CD4-positive, alpha-beta T cell treated with Interleukin-15 for 1 hour (primary cell): Measurements from ENCODE around the gene PCSK4.
"Not testable (repeated sequence)": the region's sequence is repeated elsewhere in the genome, so short reads cannot be mapped to it uniquely, and the experiment has no call there.

Source experiments
- DNase-seq: peaks from one replicate; pipeline ENCODE4 v3.0.0-alpha.2; 2020

The PCSK4 gene

GRCh38 chr19:1503925-1504773 is 14.0 kb upstream of the PCSK4 start:
- DNase-seq = no peak

DNA sequence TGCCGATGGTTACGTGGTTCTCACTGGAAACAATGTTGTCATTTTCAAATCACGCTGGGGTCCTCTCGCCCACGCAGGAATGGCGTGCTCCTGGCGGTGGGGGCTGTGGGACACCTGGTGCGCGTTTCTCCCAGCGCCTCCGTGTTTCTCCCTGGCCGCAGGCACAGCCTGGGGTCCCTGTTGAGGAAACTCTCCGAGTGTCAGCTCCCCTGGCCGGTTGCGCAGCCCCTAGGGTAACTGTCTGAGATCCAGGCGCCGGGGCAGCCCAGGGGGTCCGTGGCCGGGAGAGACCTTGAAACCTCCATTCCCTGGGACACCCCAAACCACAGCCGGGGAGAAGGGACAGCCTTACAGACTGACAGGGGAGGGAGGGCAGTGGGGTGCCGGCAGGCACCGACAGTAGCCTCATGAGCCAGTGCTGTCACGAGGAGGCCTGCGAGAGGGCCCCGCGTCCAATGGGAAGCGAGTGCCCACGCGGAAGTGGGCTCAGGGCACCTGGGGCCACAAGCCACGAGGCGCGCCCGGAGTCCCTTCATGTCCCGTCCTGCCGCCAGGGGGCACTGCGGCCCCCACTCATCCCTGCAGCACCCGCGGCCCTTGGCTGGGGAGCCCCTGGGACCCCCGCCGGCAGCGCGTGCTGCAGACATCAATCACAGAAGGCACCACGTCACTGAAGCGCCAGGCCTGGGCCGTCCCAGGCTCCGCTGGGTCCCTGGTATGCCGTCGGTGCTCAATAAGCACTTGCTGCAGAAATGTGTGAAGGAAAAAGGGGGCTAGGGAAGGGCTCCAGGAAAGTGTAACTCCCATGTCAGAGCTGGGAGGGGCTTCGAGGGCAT is 13.2 kb upstream of the PCSK4 start:
- peak; percentile 48 for DNase-seq

DNA sequence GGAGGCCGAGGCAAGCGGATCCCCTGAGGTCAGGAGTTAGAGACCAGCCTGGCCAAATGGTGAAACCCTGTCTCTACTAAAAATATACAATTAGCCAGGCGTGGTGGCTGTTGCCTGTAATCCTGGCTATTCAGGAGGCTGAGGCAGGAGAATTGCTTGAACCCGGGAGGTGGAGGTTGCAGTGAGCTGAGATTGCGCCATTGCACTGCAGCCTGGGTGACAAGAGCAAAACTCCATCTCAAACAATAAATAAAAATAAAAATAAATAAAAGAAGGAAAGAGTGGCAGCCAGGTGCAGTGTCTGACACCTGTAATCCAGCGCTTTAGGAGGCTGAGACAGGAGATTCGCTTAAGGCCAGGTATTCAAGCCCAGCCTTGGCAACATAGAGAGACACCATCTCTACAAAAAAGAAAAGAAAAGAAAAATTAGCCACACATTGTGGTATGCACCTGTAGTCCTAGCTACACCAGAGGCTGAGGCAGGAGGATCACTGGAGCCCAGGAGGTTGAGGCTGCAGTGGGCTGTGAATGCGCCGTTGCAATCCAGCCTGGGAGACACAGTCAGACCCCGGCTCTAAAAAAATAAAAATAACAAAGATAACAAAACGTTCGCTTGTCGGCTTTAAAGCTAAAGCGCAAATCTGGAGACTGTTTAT is 12.4 kb upstream of the PCSK4 start:
- no peak for DNase-seq

DNA sequence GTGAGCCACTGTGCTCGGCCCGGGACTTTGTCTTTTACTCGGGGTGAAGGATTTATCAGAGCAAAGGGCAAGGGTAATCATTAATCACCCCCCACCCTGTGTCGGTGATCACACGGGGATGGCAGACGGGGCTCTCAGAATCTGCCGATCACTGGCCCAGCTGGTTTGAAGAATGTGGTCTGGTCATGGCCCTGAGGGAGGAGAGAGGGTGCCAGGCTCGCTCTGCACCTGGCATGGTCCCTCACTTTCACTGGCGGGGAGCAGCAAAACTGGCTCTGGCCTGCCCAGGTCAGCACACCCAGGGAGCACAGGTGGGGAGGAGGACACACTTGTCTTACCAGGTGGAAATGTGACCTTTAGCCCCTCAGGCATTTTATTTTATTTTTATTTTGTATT is 11.0 kb upstream of the PCSK4 start:
- DNase-seq = no peak

DNA sequence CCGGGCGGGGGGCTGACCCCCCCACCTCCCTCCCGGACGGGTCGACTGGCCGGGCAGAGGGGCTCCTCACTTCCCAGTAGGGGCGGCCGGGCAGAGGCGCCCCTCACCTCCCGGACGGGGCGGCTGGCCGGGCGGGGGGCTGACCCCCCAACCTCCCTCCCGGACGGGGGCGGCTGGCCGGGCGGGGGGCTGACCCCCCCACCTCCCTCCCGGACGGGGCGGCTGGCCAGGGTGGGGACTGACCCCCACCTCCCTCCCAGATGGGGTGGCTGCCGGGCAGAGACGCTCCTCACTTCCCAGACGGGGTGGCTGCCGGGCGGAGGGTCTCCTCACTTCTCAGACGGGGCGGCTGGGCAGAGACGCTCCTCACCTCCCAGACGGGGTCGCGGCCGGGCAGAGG is 9.1 kb upstream of the PCSK4 start:
- DNase-seq = not testable (repeated sequence)

DNA sequence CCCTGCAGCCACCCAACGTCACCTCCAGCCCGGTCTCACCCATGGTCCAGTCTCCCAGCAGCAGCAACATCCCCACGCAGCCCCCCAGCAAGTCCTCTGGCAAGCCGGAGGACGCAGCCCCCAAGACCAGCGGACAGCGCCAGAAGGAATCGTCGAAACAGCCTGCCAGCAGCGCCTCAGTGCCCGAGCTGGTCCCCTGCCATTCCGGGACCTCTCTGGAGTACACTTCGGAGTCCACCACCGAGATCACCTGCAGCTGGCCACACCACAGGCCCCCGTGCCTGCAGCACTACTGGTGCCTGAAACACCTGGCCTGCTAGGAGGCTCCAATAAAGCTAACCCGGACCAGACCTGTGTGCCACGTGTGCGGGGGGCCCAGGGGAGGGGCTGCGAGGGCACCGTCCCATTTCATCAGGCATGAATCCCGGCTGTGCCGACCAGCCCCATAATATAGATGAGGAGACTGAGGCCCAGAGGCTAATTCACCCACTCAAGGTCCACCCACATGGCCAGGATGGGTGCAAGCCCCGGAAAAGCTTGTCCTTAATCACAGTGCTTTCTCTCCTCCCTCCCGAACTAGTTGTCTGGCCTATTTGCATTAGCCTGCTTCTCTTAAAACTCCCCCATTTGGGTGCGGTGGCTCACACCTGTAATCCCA is 7.6 kb upstream of the PCSK4 start:
- DNase-seq = no peak

- no peak for DNase-seq
These were observed 6.8 kb upstream of the PCSK4 start for GRCh38 chr19:1496714-1497577.

DNA sequence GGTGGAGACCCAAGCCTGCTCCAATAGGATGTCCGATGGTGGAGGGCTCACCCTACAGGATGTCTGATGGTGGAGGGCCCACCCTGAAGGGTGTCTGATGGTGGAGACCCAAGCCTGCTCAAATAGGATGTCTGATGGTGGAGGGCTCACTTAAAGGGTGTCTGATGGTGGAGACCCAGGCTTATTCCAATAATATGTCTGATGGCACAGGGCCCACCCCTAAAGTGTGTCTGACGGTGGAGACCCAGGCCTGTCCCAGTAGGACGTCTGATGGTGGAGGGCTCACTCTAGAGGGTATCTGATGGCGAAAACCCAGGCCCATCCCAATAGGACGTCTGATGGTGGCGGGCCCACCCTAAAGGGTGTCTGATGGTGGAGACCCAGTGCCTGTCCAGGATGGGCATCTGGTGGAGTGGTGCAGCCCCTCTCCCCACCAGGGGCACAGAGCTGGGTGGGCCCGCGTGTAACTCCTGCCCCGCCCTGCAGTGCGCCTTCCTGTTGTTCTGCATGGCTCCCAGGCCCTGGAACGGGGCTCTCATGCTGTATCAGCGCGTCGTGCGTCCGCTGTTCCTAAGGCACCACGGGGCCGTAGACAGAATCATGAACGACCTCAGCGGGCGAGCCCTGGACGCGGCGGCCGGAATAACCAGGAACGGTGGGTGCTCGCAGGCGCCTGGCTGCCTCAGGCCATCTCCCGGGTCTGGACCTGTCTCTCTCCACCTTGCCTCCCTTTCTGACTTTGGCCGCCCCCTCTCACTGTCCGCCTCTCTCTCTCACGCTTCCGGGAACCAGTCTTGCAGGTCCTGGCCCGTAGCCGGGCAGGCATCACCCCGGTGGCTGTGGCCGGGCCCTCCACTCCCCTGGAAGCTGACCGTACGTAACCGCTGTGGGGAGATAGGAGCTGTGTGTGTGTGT is 5.9 kb upstream of the PCSK4 start:
- no peak for DNase-seq

DNA sequence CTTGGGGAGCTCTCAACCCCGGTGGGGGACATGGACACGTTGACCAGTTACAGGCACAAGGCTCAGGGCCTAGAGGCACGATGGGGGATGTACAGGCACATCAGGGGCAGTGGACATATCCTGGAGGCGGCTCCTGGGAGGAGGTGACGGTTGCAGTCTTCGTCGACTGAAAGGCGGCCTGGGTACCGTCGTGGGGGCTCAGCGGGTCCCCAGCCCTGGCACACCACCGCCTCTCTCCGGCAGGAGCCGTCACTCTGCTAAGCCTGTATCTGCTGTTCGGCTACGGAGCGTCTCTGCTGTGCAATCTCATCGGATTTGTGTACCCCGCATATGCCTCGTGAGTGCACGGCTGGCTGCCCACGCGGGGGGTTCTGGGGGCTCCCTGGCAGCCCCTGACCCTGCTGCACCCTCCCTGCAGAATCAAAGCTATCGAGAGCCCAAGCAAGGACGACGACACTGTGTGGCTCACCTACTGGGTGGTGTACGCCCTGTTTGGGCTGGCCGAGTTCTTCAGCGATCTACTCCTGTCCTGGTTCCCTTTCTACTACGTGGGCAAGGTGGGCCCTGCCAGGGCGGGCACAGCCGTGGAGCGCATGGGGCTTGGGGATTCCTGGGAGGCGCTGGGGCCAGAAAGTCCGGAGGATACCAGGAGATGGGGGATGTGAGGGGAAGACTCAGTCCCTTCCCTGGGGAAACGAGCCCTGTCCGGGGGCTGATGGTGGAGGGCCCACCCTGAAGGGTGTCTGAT is 5.1 kb upstream of the PCSK4 start:
- DNase-seq = no peak

DNA sequence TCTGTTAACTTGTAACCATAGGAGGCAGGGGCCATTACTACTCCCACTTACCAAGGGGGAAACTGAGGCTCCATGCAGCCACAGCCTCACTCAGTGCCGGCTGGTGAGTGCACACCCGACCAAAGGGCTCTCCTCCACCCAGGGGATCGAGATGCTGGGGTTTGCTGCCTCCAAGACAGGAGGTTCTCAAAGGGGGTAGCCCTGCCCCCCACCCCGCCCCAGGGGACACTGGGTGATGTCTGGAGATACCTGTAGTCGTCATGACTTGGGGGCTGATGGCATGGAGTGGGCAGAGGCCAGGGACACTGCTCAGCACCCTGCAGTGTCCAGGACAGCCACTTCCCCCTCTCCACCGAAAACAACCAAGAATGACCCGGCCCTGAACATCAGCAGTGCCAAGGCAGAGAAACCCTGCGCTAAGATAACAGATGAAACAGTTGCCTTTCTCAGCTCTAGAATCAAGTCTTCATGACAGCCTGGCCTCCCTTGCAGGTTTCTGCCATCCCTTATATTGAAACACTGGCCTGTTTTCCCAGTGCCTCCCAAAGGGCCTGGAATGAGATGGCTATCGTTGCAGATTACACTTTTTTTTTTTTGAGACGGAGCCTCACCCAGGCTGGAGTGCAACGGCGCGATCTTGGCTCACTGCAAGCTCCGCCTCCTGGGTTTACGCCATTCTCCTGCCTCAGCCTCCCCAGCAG is 4.1 kb upstream of the PCSK4 start:
- no peak for DNase-seq

DNA sequence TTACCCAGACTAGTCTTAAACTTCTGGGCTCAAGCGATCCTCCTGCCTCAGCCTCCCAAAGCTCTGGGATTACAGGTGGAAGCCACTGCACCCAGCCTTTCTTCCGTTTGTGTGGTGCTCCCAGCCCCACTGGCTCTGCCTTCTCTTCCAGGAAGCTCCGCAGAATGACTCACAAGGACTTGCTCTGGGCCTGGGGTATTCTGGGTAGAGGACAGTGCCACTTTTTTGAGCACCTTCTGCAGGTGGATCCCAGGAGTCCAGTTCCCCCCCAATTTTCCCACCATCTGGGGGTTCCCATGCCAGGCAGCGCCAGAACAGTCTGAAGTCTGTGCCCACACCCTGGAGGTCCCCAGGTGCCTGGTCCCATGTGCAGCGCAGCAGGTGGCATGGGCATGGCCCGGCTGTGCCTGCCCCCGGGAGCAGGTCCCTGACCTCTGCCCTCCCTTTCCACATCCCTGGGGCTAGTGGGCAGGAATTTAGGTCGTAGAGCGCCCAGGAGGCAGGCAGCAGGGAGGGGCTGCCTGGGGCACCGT is 2.4 kb upstream of the PCSK4 start:
- DNase-seq = no peak

DNA sequence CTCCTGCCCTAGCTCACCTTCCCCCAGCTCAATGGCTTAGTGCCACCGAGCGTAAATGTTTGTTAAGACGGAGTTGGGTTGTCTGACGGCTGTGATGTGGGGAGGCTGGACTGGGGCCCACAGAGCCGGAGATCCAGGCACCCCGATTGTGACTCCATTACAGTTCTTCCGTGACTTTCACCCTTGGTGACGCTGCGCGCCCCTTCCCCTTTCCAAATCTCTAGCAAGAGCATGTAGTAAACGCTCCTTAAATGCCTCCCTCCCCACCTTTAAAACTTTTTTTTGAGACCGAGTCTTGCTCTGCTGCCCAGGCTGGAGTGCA is 1.7 kb upstream of the PCSK4 start:
- no peak for DNase-seq

- no peak for DNase-seq
These were observed 1.1 kb upstream of the PCSK4 start, which contains the start of gene REEP6 for GRCh38 chr19:1491114-1491848. Gene REEP6 (plus strand): TSS chr19:1491181. CDS start chr19:1491270, 89 bp downstream.

GRCh38 chr19:1489463-1490310 is 463 bp downstream of the PCSK4 start:
- DNase-seq = no peak

DNA sequence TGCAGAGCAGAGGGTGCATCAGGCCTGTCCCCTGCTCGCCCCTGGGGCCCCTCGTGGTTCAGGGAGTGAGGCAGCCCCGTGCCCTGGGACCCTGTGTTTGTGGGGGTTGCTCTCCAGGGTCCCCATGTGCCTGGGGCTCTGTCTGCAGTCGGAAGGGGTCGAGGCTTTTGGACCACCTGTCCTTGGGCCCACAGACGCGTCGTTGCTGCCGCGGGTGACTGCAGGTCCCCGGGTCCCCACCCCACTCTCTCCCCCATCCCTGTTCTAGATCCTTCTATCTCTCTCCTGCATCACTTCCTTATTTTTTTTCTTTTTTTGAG is 1.9 kb downstream of the PCSK4 start:
- DNase-seq = no peak

- DNase-seq = no peak
These were observed 2.4 kb downstream of the PCSK4 start for GRCh38 chr19:1487576-1488281.
